ENCODE results near the gene IGF2BP3. TPM values are rescaled to one million over a fixed set of nuclear protein-coding genes. Genes with fewer than 3 reads are reported as not detected.
"Not testable (repeated sequence)": the region's sequence is repeated elsewhere in the genome, so short reads cannot be mapped to it uniquely, and the experiment has no call there.

IGF2BP3 gene
- 64.3 and 74.1 TPM in 2 replicates for total RNA-seq (2014; rRNA removed; shearing (Covaris generic))

- peak; percentile 99 for DNase-seq (ENCODE audit: low spot score)
Measured at GRCh38 chr7:23470330-23471105, at the start of gene IGF2BP3. Gene IGF2BP3, minus strand, starts transcription at chr7:23470491. Its CDS starts 381 bp downstream, at chr7:23470110.

GRCh38 chr7:23514755-23515154, 44.5 kb upstream of the IGF2BP3 start:
- no peak for DNase-seq (ENCODE audit: low spot score)

- not testable (repeated sequence) for DNase-seq (ENCODE audit: low spot score)
Measured at GRCh38 chr7:23513746-23514145, 43.5 kb upstream of the IGF2BP3 start.

- DNase-seq (ENCODE audit: low spot score), result no peak
Measured at GRCh38 chr7:23494009-23494408, 23.7 kb upstream of the IGF2BP3 start.

GRCh38 chr7:23491502-23491901, 21.2 kb upstream of the IGF2BP3 start:
- peak; percentile 11 for DNase-seq (ENCODE audit: low spot score)

- no peak for DNase-seq (ENCODE audit: low spot score)
Measured at GRCh38 chr7:23490357-23491135, 20.3 kb upstream of the IGF2BP3 start.

- not testable (repeated sequence) for DNase-seq (ENCODE audit: low spot score)
Measured at GRCh38 chr7:23488714-23489113, 18.4 kb upstream of the IGF2BP3 start.

GRCh38 chr7:23487670-23488069, 17.4 kb upstream of the IGF2BP3 start:
- no peak for DNase-seq (ENCODE audit: low spot score)

- DNase-seq (ENCODE audit: low spot score), result no peak
Measured at GRCh38 chr7:23486002-23486773, 15.9 kb upstream of the IGF2BP3 start.

GRCh38 chr7:23482686-23483085, 12.4 kb upstream of the IGF2BP3 start:
- DNase-seq (ENCODE audit: low spot score), result no peak

GRCh38 chr7:23477962-23478866, 7.9 kb upstream of the IGF2BP3 start:
- DNase-seq (ENCODE audit: low spot score), result no peak

GRCh38 chr7:23477157-23477499, 6.8 kb upstream of the IGF2BP3 start:
- DNase-seq (ENCODE audit: low spot score), result no peak

- DNase-seq (ENCODE audit: low spot score), result no peak
Measured at GRCh38 chr7:23476286-23477156, 6.2 kb upstream of the IGF2BP3 start.

- DNase-seq (ENCODE audit: low spot score), result no peak
Measured at GRCh38 chr7:23475576-23475839, 5.2 kb upstream of the IGF2BP3 start.

GRCh38 chr7:23474829-23475575, 4.7 kb upstream of the IGF2BP3 start:
- DNase-seq (ENCODE audit: low spot score), result no peak

- DNase-seq (ENCODE audit: low spot score), result peak; percentile 98
Measured at GRCh38 chr7:23474094-23474828, 4.0 kb upstream of the IGF2BP3 start.

- DNase-seq (ENCODE audit: low spot score), result no peak
Measured at GRCh38 chr7:23473844-23474093, 3.5 kb upstream of the IGF2BP3 start.

- DNase-seq (ENCODE audit: low spot score), result peak; percentile 35
Measured at GRCh38 chr7:23472956-23473843, 2.9 kb upstream of the IGF2BP3 start.
